K562 (cell line): Measurements from ENCODE around the gene HDHD3. TPM values are rescaled to one million over a fixed set of nuclear protein-coding genes. Genes with fewer than 3 reads are reported as not detected.
A peak's percentile ranks its signal among the peaks of the same experiment; 100 is the strongest.

ENCODE experiments used
- ADNP ChIP-seq: fragments of 200-800 bp; sonication (Bioruptor generic); IDR thresholded peaks from 2 replicates; pipeline ENCODE4 v1.6.1; 2016; ENCODE audit warnings: missing genetic modification characterization, missing compliant biosample characterization
- DPF2 ChIP-seq: fragments of 450-650 bp; IDR thresholded peaks from 2 replicates; pipeline ENCODE4 v1.6.1; 2016
- E2F8 ChIP-seq: fragments of 450-650 bp; IDR thresholded peaks from 2 replicates; pipeline ENCODE4 v1.7.1; 2018; ENCODE audit warnings: mild to moderate bottlenecking, low read depth; ENCODE audit not compliant: partially characterized antibody
- ETS2 ChIP-seq: IDR thresholded peaks from 2 replicates; pipeline ENCODE4 v1.6.1; 2016; ENCODE audit warnings: borderline replicate concordance, missing genetic modification characterization, mild to moderate bottlenecking, moderate library complexity, missing compliant biosample characterization; ENCODE audit not compliant: poor library complexity, severe bottlenecking
- RREB1 ChIP-seq: fragments of 250-450 bp; sonication (Bioruptor Pico); IDR thresholded peaks from 2 replicates; pipeline ENCODE4 v1.4.0; 2020
- SP1 ChIP-seq: sonication (generic); formaldehyde crosslinking; IDR thresholded peaks from 2 replicates; pipeline ENCODE4 v1.8.1; 2022; ENCODE audit warnings: mild to moderate bottlenecking, missing genetic modification reagents
- SREBF1 ChIP-seq: fragments of 150-350 bp; IDR thresholded peaks from 2 replicates; pipeline ENCODE4 v1.6.1; 2014; ENCODE audit warnings: antibody characterized with exemption, low read depth, low read length, borderline replicate concordance
- SRF ChIP-seq, 2 experiments: fragments of 250-450, 450-650 bp in 1 of 2; sonication (Bioruptor Pico) in 1 of 2; sonication (generic) in 1 of 2; formaldehyde crosslinking; IDR thresholded peaks; 2 replicates each; pipeline versions ENCODE4 v1.5.0 to v1.5.1; 2020 to 2022; ENCODE audit warnings: mild to moderate bottlenecking in 1 of 2, missing genetic modification reagents in 1 of 2
- TAL1 ChIP-seq: fragments of 450-650 bp; IDR thresholded peaks from 2 replicates; pipeline ENCODE4 v1.6.1; 2016; ENCODE audit warnings: mild to moderate bottlenecking
- TCF7 ChIP-seq: sonication (generic); IDR thresholded peaks from 2 replicates; pipeline ENCODE4 v1.6.1; 2016; ENCODE audit warnings: antibody characterized with exemption, borderline replicate concordance
- ZBTB17 ChIP-seq: fragments of 450-650 bp; formaldehyde crosslinking; IDR thresholded peaks from 2 replicates; pipeline ENCODE4 v1.4.0; 2020; ENCODE audit warnings: mild to moderate bottlenecking
- ZNF12 ChIP-seq: sonication (generic); formaldehyde crosslinking; IDR thresholded peaks from 2 replicates; pipeline ENCODE4 v1.4.0; 2020; ENCODE audit warnings: mild to moderate bottlenecking, missing genetic modification reagents
- ZNF311 ChIP-seq: fragments of 250-450 bp; sonication (Bioruptor Pico); IDR thresholded peaks from 2 replicates; pipeline ENCODE4 v1.4.0; 2020; ENCODE audit warnings: mild to moderate bottlenecking, moderate library complexity
- ZNF780A ChIP-seq: fragments of 250-450 bp; sonication (Bioruptor Pico); IDR thresholded peaks from 2 replicates; pipeline ENCODE4 v1.5.0; 2021; ENCODE audit warnings: mild to moderate bottlenecking
- polyA plus RNA-seq, 8 experiments: library from polyadenylated mRNA; depleted of rRNA in 4 of 8; stranded (reverse) in 5 of 8; unstranded in 3 of 8; fragments of >200 nt; fragmentation: Nextera tagmentation in 2 of 8; fragmentation: Illumina TruSeq in 1 of 8; extraction: Ambion mirVana in 2 of 8; extraction: Trizol in 1 of 8; gene quantifications; 2 replicates each; pipeline versions ENCODE4 v1.2.1 to v1.2.3, GENCODE V29; 2011 to 2014; ENCODE audit warnings: inconsistent platforms in 1 of 8, missing spikeins in 1 of 8
- total RNA-seq, 7 experiments: library from RNA; depleted of rRNA in 6 of 7; stranded (reverse); fragments of >200 nt in 6 of 7; fragmentation: Illumina TruSeq in 2 of 7; extraction: Trizol in 2 of 7; gene quantifications; 2 replicates each; pipeline versions ENCODE4 v1.2.1 to v1.2.3, GENCODE V29; 2011 to 2021; ENCODE audit warnings: low replicate concordance in 1 of 7

Gene HDHD3
- total and polyA plus RNA-seq, 9 of the 15 experiments (the other 6 are each of a cell fraction or from before 2014, with no cell fraction given), result 1.1 to 19.1 (median 10.9) TPM

GRCh38 chr9:113368982-113369854 is 7.6 kb downstream of the HDHD3 start (continued):
- TF ChIP-seq ADNP (tag) (no peak), DPF2 (peak; percentile 95), RREB1 (no peak), SRF (CRISPR knock-in tag; IDR thresholded peaks at IDR 0.05) (no peak), E2F8 (peak; percentile 26), TAL1 (peak; percentile 98), ZNF12 (CRISPR knock-in tag) (no peak), TCF7 (peak; percentile 43; the same call in 1 of the 2 replicates), SREBF1 (no peak), ZBTB17 (no peak), SP1 (CRISPR knock-in tag) (0 out of 2 replicates have a peak, but pooled peaks have one; percentile 32), ETS2 (tag) (no peak), ZNF780A (no peak), ZNF311 (CRISPR knock-in tag) (no peak)
